Activated CD4-positive, alpha-beta T cell treated with anti-CD3 and anti-CD28 coated beads for 36 hours (primary cell): Measurements from ENCODE around the gene CTSZ. TPM values are rescaled to one million over a fixed set of nuclear protein-coding genes. Genes with fewer than 3 reads are reported as not detected.
"Not testable (repeated sequence)": the region's sequence is repeated elsewhere in the genome, so short reads cannot be mapped to it uniquely, and the experiment has no call there.

Source experiments
- ATAC-seq: fragments of 200-7000 bp; cut with Tn5 transposase; one replicate; pipeline ENCODE4 v1.10.0; 2021; ENCODE audit warnings: mild to moderate bottlenecking, moderate library complexity
- CTCF ChIA-PET: fragments of 350-600 bp; sonication (Branson Sonifier 250); formaldehyde crosslinking; loops from one replicate; lab custom pipeline; 2021; ENCODE audit warnings: antibody characterized with exemption; lab: Charles Lee
- POLR2A ChIA-PET: fragments of 350-600 bp; sonication (Branson Sonifier 250); formaldehyde crosslinking; loops from one replicate; lab custom pipeline; 2021; ENCODE audit warnings: antibody characterized with exemption, inconsistent platforms; lab: Charles Lee
- DNase-seq: peaks from one replicate; pipeline ENCODE4 v3.0.0-alpha.2; 2020
- H3K27ac Mint-ChIP-seq: one replicate; pipeline ENCODE4 v1.8.0; 2021; ENCODE audit warnings: mixed read lengths
- H3K27me3 Mint-ChIP-seq: one replicate; pipeline ENCODE4 v1.8.0; 2021; ENCODE audit warnings: mixed read lengths
- H3K36me3 Mint-ChIP-seq: one replicate; pipeline ENCODE4 v1.8.0; 2021; ENCODE audit warnings: low read depth, mixed read lengths
- H3K4me1 Mint-ChIP-seq: one replicate; pipeline ENCODE4 v1.8.0; 2021; ENCODE audit warnings: mixed read lengths
- H3K4me3 Mint-ChIP-seq: one replicate; pipeline ENCODE4 v1.8.0; 2021; ENCODE audit warnings: mild to moderate bottlenecking, moderate library complexity, mixed read lengths
- H3K9me3 Mint-ChIP-seq: one replicate; pipeline ENCODE4 v1.8.0; 2021; ENCODE audit warnings: low read depth, mixed read lengths
- intact Hi-C, 2 experiments: fragments of 100-400 bp; cut with DNase I in 1 of 2; cut with micrococcal nuclease in 1 of 2; formaldehyde crosslinking; loops; one replicate each; pipeline versions ENCODE4 v1.14.2 to v1.15.1; 2022 to 2024; cut with DNase I, micrococcal nuclease
- total RNA-seq, 2 experiments: library from RNA; stranded (reverse); gene quantifications; one replicate each; pipeline ENCODE4 v1.2.3, GENCODE V29; 2021

The CTSZ gene
- total RNA-seq, 2 experiments from 2014 or later, result 26.6 to 29.4 TPM

DNA sequence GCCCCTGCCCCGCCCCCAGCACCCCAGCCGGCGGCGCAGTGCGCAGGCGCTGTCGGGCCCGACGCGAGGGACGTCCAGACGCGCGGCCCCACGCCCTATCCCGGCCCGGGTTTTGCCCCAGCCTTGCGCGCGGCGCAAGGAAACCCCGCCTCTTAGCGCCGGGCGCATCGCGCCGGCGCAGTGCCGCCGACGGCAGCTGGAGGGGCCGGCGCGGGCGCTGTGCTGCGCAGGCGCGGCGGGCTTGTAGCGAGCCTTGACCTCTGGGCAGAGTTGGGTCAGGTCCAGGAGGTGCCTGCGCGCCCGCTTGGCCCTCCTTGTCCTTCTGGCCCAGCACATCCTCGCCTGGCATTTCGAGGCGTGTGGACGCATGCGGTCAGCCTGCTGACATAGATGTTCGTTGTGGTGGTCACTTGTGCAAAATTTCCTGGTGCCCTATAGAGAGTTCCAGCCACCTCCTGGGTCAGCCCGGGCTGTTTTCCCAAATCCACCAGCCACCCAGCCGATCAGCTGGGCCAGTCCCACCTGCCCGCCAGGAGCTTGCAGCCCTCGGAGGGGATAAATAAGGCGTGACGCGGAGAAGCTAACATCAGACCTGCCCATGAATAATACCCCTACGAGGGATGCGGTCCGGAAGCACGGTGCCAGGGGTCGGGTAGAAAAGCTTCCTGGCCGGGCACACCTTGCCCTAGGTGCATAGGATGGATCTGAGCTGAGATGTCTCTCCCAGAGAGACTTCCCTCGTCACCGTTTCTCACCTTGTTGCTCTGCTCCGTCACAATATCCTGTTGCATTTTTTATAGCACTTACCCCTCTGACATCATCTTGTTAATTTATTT lies 36.0 kb upstream of the CTSZ start:
- intact Hi-C loops, result loop anchor here (1.0 to 2.0 kb wide), 4 partner anchors 11 to 150 kb away; partner anchors contain the start of genes ATP5F1E (in 2 of the 2) and NELFCD (in 2 of the 2)
- ATAC-seq (peak; percentile 97), DNase-seq (peak; percentile 97)
- no peaks in the 10 kb centered on the region for H3K9me3 Mint-ChIP-seq
- POLR2A ChIA-PET, result interaction anchor here (2.4 kb wide), 1 partner anchor 11 kb away, joined by 16 read pairs; the partner anchor contains the start of gene ATP5F1E
- peaks cover 22% of the 10 kb centered on the region for H3K36me3 Mint-ChIP-seq
- peak overlapping the region; percentile 89 for H3K27ac Mint-ChIP-seq
- H3K4me3 Mint-ChIP-seq, result peak overlapping the region; percentile 90
- no peaks in the 10 kb centered on the region for H3K27me3 Mint-ChIP-seq
- peaks cover 48% of the 10 kb centered on the region for H3K4me1 Mint-ChIP-seq
- CTCF ChIA-PET, result interaction anchor here (0.8 to 2.0 kb wide), 6 partner anchors 11 to 178 kb away, joined by 3 to 6 read pairs (median 4); partner anchors contain the start of gene ATP5F1E

DNA sequence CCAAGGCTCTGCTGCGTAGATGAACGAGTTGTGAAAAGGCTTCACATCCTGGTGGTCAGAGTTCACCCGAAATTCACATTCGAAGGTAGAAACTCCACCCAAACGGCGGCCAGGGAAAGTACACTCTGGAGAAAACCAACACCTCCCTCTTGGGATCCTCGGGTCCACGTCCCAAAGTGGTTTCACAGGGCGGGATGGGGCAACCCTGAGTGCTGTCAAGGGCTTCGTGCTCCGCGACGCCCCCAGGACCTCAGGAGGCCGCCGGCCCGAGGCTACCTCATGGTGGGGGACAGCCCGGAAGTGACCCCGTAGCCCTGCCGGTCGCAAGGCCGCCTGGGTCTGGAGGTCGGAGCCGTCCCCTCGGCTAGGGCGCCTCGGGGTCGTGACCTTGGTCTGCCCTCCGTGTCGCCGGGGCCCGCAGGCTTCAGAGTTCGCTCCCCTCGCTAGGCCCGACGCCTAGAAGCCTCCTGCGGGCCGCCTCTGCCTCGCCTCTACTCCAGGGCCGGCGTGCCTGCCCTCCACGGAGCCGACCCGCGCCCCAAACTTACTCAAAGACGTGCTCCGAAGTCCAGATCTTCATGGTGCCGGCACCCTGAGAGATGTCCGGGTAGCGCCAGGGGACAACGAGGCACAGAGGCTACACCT lies 35.2 kb upstream of the CTSZ start, which contains the start of gene PRELID3B:
Gene PRELID3B (minus strand): TSS at position 636 of the 645 bp plus-strand sequence. CDS start 56 bp downstream, at position 580.
- POLR2A ChIA-PET, result interaction anchor here (2.4 kb wide), 1 partner anchor 10 kb away, joined by 16 read pairs; the partner anchor contains the start of gene ATP5F1E
- H3K27me3 Mint-ChIP-seq, result no peaks in the 10 kb centered on the region
- intact Hi-C loops, result loop anchor here (1.0 to 2.0 kb wide), 4 partner anchors 10 to 149 kb away; partner anchors contain the start of genes ATP5F1E (in 2 of the 2) and NELFCD (in 2 of the 2)
- DNase-seq (no peak), ATAC-seq (peak; percentile 36)
- peaks cover 50% of the 10 kb centered on the region for H3K4me1 Mint-ChIP-seq
- peak within 1 kb of the TSS; percentile 90 for H3K4me3 Mint-ChIP-seq
- peaks cover 29% of the 10 kb centered on the region for H3K36me3 Mint-ChIP-seq
- H3K9me3 Mint-ChIP-seq, result no peaks in the 10 kb centered on the region
- peak within 1 kb of the TSS; percentile 94 for H3K27ac Mint-ChIP-seq
- CTCF ChIA-PET, result interaction anchor here (0.6 to 1.0 kb wide), 3 partner anchors 8 to 159 kb away, joined by 3 to 4 read pairs (median 3); partner anchors contain the start of gene ATP5F1E

DNA sequence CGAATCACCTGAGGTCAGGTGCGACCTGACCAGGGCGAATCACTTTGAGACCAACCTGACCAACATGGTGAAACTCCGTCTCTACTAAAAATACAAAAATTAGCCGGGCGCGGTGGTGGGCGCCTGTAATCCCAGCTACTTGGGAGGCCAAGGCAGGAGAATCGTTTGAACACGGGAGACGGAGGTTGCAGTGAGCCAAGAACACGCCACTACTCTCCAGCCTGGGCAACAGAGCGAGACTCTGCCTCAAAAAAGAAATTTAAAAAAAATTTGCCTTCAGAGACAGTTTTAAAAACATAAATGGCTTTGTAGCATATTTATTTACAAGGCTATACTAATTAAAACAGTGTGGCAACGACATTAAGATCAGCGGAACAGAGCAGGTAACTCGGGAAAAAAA lies 34.4 kb upstream of the CTSZ start:
- H3K27ac Mint-ChIP-seq, result peak overlapping the region; percentile 94
- H3K36me3 Mint-ChIP-seq, result peaks cover 37% of the 10 kb centered on the region

DNA sequence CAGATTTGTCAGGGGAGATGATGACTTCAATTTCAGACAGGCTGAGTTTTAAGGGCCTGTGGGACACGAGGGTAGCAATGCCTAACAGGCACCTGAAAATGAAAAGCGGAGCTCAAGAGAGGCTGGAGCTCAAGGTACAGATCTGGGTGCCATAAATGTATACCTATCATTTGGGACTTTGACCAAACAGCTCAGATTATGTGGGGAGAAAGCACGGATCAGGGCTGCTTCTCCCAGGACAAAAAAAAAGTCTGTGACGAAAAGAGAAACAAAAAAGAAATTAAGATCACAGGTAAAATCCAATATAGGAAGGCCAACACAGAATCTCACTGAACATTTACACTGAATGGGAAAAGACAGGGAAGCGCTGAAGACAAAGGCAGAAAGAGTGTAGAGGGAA lies 33.6 kb upstream of the CTSZ start:
- Mint-ChIP-seq H3K4me3 (peak overlapping the region; percentile 90), H3K27ac (peak overlapping the region; percentile 94), H3K27me3 (no peaks in the 10 kb centered on the region), H3K36me3 (peaks cover 43% of the 10 kb centered on the region), H3K9me3 (no peaks in the 10 kb centered on the region), H3K4me1 (peaks cover 60% of the 10 kb centered on the region)
- CTCF ChIA-PET, result interaction anchor here (0.7 to 1.0 kb wide), 3 partner anchors 58 to 171 kb away, joined by 3 to 4 read pairs (median 3); no protein-coding TSS in a partner anchor
- POLR2A ChIA-PET, result interaction anchor here (1.0 kb wide), 1 partner anchor 8 kb away, joined by 3 read pairs; the partner anchor contains the start of gene ATP5F1E
- ATAC-seq (no peak), DNase-seq (no peak)
- intact Hi-C loops, result no loop called here

More for the DNA sequence above, 34.4 kb upstream of the CTSZ start:
- Mint-ChIP-seq H3K4me1 (peaks cover 53% of the 10 kb centered on the region), H3K4me3 (peak overlapping the region; percentile 90)
- intact Hi-C loops, DNase-seq, H3K27me3 Mint-ChIP-seq, H3K9me3 Mint-ChIP-seq, ATAC-seq: not testable (repeated sequence)
- CTCF ChIA-PET, result interaction anchor here (0.8 to 1.0 kb wide), 3 partner anchors 8 to 158 kb away, joined by 3 to 4 read pairs (median 3); no protein-coding TSS in a partner anchor
- POLR2A ChIA-PET, result interaction anchor here (0.6 to 2.4 kb wide), 2 partner anchors 9 to 124 kb away, joined by 4 to 16 read pairs; partner anchors contain the start of gene ATP5F1E

DNA sequence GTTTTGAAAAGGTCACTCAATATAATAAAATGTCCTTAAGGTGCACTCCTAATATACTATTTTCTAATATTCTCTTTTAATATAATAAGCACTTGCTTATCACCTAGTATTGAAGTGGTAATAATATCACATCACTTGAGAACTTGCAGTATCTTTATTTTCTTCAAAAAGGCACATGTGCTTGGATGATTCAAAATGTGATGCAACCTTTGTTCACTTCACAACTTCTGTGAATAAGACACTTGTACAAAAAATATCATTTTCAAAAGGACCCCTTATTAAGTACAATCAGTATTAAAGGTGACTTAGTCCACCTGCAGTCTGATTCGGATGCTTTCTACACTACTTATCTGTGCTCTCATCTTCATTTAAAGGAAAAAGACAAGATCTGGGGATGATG lies 32.2 kb upstream of the CTSZ start:
- H3K27me3 Mint-ChIP-seq, result no peaks in the 10 kb centered on the region
- intact Hi-C loops, result no loop called here
- POLR2A ChIA-PET, result no interaction called here
- peaks cover 52% of the 10 kb centered on the region for H3K36me3 Mint-ChIP-seq
- CTCF ChIA-PET, result no interaction called here
- H3K4me1 Mint-ChIP-seq, result peaks cover 68% of the 10 kb centered on the region
- peak overlapping the region; percentile 90 for H3K4me3 Mint-ChIP-seq
- ATAC-seq, result no peak
- peak overlapping the region; percentile 94 for H3K27ac Mint-ChIP-seq
- H3K9me3 Mint-ChIP-seq, result no peaks in the 10 kb centered on the region
- no peak for DNase-seq

DNA sequence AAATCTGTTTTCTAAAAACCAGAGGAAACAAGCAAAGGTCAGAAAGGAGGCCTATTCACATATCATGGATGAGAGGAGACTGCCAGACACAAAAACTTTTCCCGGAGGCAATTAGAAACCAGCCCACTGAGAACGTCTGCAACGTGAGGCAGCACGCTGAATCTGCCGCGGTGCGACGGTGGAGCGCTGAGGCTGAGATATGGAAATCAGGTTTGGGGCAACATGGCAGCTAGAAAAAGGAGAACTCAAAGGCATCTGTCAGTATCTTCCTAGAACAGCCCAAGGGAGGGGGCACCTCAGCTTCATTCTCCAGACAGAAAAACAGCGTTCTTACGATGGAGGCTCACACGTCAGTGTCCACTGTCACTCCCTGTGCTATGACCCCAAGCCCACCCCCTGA lies 30.3 kb upstream of the CTSZ start:
- Mint-ChIP-seq H3K36me3 (peaks cover 59% of the 10 kb centered on the region), H3K27me3 (no peaks in the 10 kb centered on the region), H3K4me1 (peaks cover 69% of the 10 kb centered on the region), H3K4me3 (no peak overlapping the region), H3K9me3 (no peaks in the 10 kb centered on the region), H3K27ac (peak overlapping the region; percentile 84)
- no peak for DNase-seq
- no peak for ATAC-seq
- intact Hi-C loops, result no loop called here
- ChIA-PET POLR2A (no interaction called here), CTCF (interaction anchor here (0.9 kb wide), 1 partner anchor 9 kb away, joined by 3 read pairs; no protein-coding TSS in a partner anchor)

DNA sequence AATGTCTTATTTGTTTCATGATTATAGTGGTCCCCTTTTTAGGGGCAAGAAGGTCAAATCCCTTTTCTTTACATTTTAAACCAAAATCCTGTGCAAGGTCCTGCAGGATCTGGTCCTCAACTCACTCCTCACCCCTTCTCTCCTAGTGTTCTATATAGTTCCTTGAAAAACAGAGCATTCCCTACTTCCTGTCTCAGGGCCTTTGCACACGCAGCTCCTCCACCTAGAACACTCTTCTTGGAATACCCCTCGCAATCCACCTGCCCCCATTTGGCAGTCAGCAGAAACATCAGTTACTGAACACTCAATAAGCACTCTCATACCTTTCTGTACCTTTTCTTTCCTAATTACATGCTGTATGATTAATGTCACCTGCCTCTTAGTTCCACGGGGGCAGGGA lies 28.3 kb upstream of the CTSZ start:
- peaks cover 61% of the 10 kb centered on the region for H3K36me3 Mint-ChIP-seq
- ATAC-seq (no peak), DNase-seq (no peak)
- intact Hi-C loops, result no loop called here
- no peaks in the 10 kb centered on the region for H3K27me3 Mint-ChIP-seq
- peaks cover 68% of the 10 kb centered on the region for H3K4me1 Mint-ChIP-seq
- H3K4me3 Mint-ChIP-seq, result no peak overlapping the region
- ChIA-PET CTCF (interaction anchor here (2.0 kb wide), 1 partner anchor 172 kb away, joined by 5 read pairs; no protein-coding TSS in a partner anchor), POLR2A (no interaction called here)
- peak overlapping the region; percentile 49 for H3K27ac Mint-ChIP-seq
- no peaks in the 10 kb centered on the region for H3K9me3 Mint-ChIP-seq

DNA sequence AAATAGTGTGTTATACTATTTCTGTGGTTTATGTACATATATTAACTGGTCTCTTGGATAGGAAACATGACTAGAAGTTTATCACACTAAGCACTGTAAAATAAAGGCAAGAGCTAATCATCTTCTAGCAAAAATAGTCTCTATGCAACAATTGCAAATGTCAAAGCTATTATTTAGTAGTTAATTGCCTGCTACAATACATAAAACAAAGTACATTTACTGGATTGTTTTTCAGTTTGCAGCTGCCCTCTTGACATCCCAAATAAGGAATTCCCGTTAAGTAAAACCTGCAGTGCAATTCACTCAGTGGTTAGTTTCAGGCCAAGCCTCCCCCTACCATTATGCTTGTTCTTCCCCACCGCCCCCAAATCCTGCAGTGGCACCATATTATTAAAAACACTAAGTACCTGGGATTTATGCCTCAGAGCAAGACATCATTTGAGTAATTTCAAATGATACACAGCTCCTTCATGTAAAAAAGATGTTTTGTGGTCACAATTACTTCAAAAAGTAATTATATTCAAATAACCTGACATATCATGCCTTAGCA lies 26.6 kb upstream of the CTSZ start:
- no peaks in the 10 kb centered on the region for H3K27me3 Mint-ChIP-seq
- CTCF ChIA-PET, result interaction anchor here (0.7 to 2.0 kb wide), 6 partner anchors 8 to 383 kb away, joined by 3 to 5 read pairs (median 4); partner anchors contain the start of gene STX16
- peaks cover 69% of the 10 kb centered on the region for H3K4me1 Mint-ChIP-seq
- no peaks in the 10 kb centered on the region for H3K9me3 Mint-ChIP-seq
- H3K4me3 Mint-ChIP-seq, result peak overlapping the region; percentile 3
- intact Hi-C loops, result loop anchor here (2.0 to 5.0 kb wide), 7 partner anchors 39 to 1641 kb away; partner anchors contain the start of genes NELFCD (in 1 of the 2) and RBM38 (in 1 of the 2)
- peak overlapping the region; percentile 34 for H3K27ac Mint-ChIP-seq
- DNase-seq (no peak), ATAC-seq (no peak)
- H3K36me3 Mint-ChIP-seq, result peaks cover 65% of the 10 kb centered on the region
- POLR2A ChIA-PET, result interaction anchor here (0.6 to 0.7 kb wide), 2 partner anchors 12 to 90 kb away, joined by 4 to 5 read pairs; no protein-coding TSS in a partner anchor

DNA sequence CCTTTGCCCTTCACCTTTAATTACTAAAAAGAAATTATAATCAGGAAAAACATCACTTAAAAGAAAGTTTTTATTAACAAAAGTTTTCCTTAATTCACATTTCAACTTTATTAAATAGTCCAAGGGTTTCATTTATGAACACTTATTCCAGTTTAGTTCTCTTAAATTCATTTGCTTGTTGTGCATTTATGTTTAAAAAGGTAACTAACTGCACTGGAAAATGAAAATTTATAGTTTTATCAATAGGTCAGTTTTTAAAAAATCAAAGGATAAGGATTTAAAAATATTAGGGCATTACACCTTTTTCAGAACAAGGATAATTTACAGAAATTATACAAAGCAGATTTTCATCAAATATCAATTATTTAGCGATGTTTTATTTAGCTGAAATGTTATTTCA lies 26.0 kb upstream of the CTSZ start:
- no peak for DNase-seq
- Mint-ChIP-seq H3K36me3 (peaks cover 70% of the 10 kb centered on the region), H3K9me3 (no peaks in the 10 kb centered on the region), H3K4me3 (peak overlapping the region; percentile 87), H3K27me3 (no peaks in the 10 kb centered on the region), H3K4me1 (peaks cover 73% of the 10 kb centered on the region), H3K27ac (peak overlapping the region; percentile 94)
- ATAC-seq, result no peak
- CTCF ChIA-PET, result interaction anchor here (1.2 to 1.7 kb wide), 2 partner anchors 11 to 382 kb away, joined by 4 to 6 read pairs; partner anchors contain the start of gene STX16
- POLR2A ChIA-PET, result interaction anchor here (0.6 to 1.5 kb wide), 3 partner anchors 10 to 381 kb away, joined by 3 to 16 read pairs (median 4); partner anchors contain the start of gene PRELID3B
- intact Hi-C loops, result loop anchor here (2.0 to 5.0 kb wide), 7 partner anchors 39 to 1641 kb away; partner anchors contain the start of genes NELFCD (in 1 of the 2) and RBM38 (in 1 of the 2)

DNA sequence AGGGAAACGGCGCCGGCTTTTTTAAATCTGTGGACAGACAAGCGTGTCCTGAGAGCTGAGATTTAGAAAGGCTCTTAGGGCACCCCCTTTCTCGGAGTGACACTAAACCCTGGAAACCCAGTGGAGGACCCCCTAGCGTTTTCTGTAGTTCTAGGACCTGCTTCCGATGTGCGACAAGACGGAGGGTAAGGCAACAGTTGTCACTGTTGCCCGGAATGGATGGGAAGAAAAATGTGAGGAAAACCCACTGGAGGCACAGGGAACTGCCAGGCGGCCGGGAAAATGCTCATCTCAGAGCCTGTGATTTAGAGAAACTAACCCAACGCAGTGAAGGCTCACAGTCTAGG lies 25.6 kb upstream of the CTSZ start:
- CTCF ChIA-PET, result interaction anchor here (1.2 to 1.4 kb wide), 3 partner anchors 11 to 189 kb away, joined by 3 to 6 read pairs (median 4); no protein-coding TSS in a partner anchor
- peak overlapping the region; percentile 94 for H3K27ac Mint-ChIP-seq
- no peaks in the 10 kb centered on the region for H3K27me3 Mint-ChIP-seq
- DNase-seq, result no peak
- H3K4me3 Mint-ChIP-seq, result peak overlapping the region; percentile 87
- intact Hi-C loops, result loop anchor here (1.0 to 5.0 kb wide), 15 partner anchors 10 to 1640 kb away; partner anchors contain the start of genes NELFCD (in 2 of the 2), PRELID3B (in 2 of the 2), CTSZ (in 1 of the 2) and RAB22A (in 1 of the 2)
- peaks cover 70% of the 10 kb centered on the region for H3K36me3 Mint-ChIP-seq
- peaks cover 73% of the 10 kb centered on the region for H3K4me1 Mint-ChIP-seq
- POLR2A ChIA-PET, result interaction anchor here (0.5 to 1.7 kb wide), 16 partner anchors 8 to 674 kb away, joined by 3 to 16 read pairs (median 3); partner anchors contain the start of genes NELFCD and PRELID3B
- ATAC-seq, result no peak
- H3K9me3 Mint-ChIP-seq, result no peaks in the 10 kb centered on the region
